ENCODE measurements around the gene EML1.

EML1 gene

DNA sequence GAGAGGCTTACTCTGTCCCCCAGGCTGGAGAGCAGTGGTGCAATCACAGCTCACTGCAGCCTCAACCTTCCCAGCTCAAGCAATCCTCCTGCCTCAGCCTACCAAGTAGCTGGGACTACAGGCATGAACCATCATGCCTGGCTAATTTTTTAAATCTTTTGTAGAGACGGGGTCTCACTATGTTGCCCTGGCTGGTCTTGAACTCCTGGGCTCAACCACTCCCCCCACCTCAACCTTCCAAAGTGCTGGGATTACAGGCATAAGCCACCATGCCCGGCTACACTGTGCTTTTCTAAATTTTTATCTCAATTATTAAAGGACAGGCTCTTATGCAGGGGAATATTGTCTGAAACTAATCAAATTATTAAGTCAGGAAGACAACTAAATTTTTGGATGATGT is 44.6 kb downstream of the EML1 start:
- no peak for DNase-seq

GRCh38 chr14:99838639-99839134 is 45.5 kb downstream of the EML1 start:
- no peak for DNase-seq

GRCh38 chr14:99839696-99840095 is 46.5 kb downstream of the EML1 start:
- DNase-seq, result no peak

DNA sequence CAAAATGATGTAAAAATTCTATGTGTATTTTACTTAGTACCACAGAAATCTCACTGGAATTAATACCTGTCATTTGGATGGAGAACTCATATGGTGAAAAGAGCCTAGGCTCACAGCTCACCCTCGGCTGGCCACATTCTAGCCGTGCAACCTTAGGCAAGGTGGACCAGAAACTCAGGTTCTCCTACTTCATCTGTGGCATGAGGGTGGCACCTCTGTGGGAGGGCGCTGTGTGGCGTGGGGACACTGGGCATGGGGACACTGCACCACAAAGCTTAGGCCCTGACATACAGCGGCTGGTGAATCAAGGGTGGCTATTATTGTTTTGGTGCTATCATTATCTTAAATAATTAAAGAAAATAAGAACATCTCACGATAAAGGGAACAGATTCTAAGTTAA is 47.1 kb downstream of the EML1 start:
- DNase-seq, result no peak

DNA sequence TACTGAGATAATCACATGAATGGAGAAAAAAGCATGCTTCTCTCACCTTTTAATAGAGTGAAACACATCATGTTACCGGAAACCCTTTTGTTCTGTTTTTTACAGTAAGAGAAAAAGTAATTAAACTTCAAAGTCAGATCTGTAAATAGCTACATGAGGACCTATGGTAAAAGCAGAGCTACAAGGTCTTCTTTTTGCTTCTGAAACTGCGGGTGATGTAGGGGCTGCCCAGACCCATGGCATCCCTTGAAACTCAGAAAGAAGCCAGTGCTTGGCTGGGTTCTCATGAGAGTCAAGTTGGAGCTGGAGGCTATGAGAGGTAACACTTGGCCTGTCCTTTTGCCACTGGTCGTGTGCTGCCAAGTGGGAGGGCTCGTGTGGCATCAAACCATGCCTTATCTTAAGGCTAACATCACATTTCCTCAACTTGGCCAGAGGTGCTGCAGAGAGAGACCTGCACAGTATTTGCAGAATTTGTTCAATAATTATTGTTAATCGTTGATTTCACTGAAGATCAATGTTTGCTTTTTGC is 47.6 kb downstream of the EML1 start:
- no peak for DNase-seq

DNA sequence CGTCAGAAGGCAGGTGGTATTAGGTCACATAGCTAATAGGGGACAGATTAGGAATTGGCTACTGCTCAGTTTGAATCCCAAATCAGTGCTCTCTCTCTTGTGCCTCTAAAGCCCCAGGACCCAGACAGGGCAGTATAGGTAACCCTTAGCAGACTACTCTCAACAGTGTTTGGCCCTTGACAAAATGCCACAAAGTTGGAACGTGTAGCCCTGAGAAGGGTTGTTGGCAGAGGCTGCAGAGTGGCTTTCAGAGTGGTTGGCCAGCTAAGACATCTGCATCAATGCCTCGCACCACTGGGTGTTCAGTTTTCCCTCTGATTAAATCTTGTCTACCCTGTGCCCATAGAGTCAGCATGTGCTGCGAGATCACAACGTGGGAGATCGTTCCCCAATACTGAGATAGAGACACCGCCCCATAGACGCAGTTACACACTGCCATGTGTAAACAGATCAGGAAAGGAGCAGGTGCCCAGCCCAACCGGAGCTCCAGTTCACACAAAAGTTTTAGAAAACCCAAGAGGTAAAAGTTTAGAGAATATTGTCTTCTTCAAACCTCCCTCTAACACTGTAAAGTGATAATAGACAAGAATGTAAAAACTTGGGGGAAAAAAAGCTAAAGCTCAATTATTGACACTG is 48.3 kb downstream of the EML1 start:
- DNase-seq, result no peak

DNA sequence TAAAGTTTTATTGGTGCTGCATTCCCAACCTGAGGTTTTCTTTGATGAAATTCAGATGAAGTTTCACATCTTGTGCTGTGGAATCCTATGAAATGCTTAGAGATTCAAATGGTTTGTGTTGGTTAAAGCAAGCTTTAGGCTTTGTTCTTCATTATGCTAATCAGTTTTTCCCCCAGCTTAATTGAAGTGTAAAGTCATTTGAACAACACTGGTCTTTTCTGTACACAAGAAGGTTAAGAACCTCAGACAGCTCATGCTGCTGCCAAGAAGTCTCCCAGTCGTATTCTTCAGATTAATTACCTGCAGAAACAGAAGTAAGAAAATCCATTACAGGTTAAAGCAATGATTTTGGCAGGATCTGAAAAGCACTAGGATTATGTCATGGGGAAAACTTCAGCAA is 48.9 kb downstream of the EML1 start:
- DNase-seq, result no peak

DNA sequence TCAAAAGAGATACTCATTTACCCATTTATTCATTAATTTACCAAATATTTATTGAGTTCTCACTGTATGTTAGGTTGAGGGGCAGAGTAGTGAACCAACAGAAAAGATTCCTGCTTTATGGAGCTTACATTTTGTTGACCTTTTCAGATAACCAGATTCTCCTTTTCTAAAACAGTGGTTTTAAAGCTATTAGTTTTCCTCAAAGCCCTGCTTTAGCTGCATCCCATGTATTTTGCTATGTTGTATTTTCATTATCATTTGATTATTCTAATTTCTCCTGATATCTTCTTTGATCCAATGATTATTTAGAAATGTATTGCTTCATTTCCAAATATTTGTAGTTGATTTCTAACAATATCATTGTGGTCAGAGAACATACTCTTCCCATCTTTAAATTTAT is 53.6 kb downstream of the EML1 start:
- DNase-seq, result no peak

DNA sequence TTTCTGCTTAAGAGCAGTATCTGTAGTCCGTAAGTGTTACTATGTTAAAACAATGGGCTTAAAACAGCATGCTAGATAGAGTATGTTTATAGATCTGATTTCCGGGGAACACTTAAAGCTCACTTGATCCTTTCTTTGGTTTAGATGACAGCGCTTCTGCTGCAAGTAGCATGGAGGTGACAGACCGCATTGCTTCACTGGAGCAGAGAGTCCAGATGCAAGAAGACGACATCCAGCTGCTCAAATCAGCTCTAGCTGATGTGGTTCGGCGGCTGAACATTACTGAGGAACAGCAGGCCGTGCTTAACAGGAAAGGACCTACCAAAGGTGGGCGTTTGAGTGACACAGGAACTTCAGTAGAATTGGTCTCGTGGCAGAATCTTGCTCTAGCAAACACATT is 57.5 kb downstream of the EML1 start:
- no peak for DNase-seq

GRCh38 chr14:99852578-99852977 is 59.4 kb downstream of the EML1 start:
- no peak for DNase-seq

DNA sequence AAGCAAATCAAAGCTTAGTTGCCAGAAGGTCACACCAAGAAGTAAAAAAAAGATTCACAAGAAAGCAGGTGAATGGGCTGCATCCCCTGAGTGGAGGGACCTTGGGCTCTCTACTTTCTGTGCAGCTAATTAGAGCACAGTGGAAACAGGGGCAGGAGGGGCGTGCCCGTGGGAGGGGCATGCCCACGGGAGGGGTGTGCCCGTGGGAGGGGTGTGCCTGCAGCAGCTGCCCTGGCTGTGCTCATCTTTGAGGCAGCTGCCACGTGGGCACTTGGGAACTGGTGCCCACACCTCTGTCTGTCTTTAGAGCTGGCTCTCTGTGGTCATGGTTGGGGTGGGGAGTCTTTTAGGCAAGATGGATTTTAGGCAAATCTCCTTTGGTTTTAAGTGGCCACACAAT is 60.0 kb downstream of the EML1 start:
- no peak for DNase-seq

- no peak for DNase-seq
Observed at GRCh38 chr14:99854831-99855230, 61.6 kb downstream of the EML1 start.

DNA sequence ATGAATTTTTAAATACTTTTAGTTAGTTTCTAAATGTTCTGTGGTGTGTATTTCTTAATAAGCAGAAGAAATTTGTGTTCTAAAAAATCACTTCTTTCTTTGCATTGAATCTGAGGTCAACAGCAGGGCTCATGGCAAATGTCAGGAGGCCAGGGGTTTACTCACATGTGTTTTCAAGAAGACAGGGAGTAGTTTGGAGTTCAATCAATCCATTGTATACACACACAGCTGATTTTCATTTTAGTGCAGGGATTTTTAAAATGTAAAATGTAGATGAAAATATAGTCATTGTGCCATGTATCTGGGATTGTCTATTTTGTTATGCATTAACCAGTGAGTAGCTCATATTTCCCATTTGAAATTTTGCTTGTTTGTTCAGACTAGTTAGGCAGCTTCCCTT is 62.1 kb downstream of the EML1 start:
- DNase-seq, result no peak

- no peak for DNase-seq
Observed at GRCh38 chr14:99857551-99857950, 64.3 kb downstream of the EML1 start.

GRCh38 chr14:99860219-99860618 is 67.0 kb downstream of the EML1 start:
- DNase-seq, result no peak

DNA sequence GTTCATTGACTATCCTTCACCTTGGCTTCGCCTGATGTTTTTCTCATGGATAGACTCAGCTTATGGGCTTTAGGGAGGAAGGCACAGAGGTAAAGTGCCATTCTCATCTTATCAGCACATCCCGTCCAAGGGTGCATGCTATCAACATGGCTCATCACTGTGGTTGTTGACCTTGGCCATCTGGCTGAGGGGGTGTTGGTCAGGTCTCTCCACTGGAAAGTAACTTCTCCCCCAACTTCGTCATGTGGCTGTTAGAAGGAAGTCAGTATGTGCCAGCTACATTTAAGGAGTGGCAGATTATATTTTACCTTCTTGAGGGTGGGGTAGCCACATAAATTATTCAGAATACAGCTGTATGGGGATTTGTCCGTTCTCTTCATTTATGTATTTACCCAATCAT is 68.9 kb downstream of the EML1 start:
- no peak for DNase-seq

DNA sequence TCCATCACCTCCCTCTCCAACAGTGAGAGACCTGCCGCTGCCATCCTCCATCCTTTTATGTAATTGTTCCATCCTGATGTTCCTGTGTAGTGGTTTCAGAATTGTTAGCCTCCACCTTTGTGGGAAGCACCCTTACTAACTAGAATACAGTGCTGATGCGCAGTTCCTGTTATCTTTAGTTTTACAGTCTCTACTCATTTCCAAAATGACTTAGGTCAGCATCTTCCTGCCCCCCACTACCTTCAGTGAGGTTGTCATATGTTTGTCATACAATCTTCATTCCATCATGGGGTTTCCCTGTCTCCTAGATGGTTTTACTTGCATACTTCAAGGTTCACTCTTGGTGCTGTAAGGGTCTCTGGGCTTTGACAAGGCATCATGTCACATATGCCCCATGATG is 69.8 kb downstream of the EML1 start:
- DNase-seq, result no peak

- DNase-seq, result no peak
Observed at GRCh38 chr14:99865408-99865807, 72.2 kb downstream of the EML1 start.

DNA sequence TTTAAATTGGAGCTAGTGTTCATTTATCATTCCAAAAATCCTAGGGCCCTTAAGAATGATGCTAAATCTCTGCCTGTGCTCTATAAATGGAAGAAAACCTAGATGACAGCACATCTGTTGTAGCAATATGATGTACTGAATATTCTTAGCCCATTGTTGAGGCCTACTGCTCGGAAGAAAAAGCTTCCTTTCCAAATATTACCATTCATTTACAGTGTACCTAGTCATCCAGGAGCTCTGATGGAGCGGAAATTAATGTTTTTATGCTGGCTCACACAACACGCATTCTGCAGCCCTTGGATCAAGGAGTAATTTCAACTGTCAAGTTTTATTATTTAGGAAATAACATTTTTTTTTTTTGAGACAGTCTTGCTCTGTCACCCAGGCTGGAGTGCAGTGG is 77.4 kb downstream of the EML1 start:
- no peak for DNase-seq

- DNase-seq, result no peak
Observed at GRCh38 chr14:99871771-99872170, 78.6 kb downstream of the EML1 start.

- no peak for DNase-seq
Observed at GRCh38 chr14:99872786-99873440, 79.7 kb downstream of the EML1 start.

- DNase-seq, result no peak
Observed at GRCh38 chr14:99873653-99874052, 80.4 kb downstream of the EML1 start.

GRCh38 chr14:99874306-99874705 is 81.1 kb downstream of the EML1 start:
- no peak for DNase-seq

- DNase-seq, result no peak
Observed at GRCh38 chr14:99875421-99875820, 82.2 kb downstream of the EML1 start.

GRCh38 chr14:99875836-99876235 is 82.6 kb downstream of the EML1 start:
- no peak for DNase-seq
